Measurements from ENCODE around the gene GHRH. TPM values are rescaled to one million over a fixed set of nuclear protein-coding genes. Genes with fewer than 3 reads are reported as not detected.

GHRH gene
- total RNA-seq, 2 experiments from 2014 or later = not detected

- Mint-ChIP-seq H3K4me1 (ENCODE audit: low read depth) (peaks cover 14% of the 10 kb centered on the region), H3K4me3 (no peak overlapping the region), H3K36me3 (ENCODE audit: low read depth) (peaks cover 78% of the 10 kb centered on the region), H3K27ac (no peak overlapping the region), H3K9me3 (no peaks in the 10 kb centered on the region), H3K27me3 (no peaks in the 10 kb centered on the region)
- POLR2A ChIA-PET = no interaction called here
- TF ChIP-seq CTCF (IDR thresholded peaks at IDR 0.05) = no peak
- H3K4me1 ChIP-seq (ENCODE audit: insufficient read depth, low read length) = no peaks in the 10 kb centered on the region
- no peak overlapping the region for H3K27ac ChIP-seq (ENCODE audit: low read depth in 1 of 2, low read length in 2 of 2)
- no peaks in the 10 kb centered on the region for H3K9me3 ChIP-seq (ENCODE audit: control insufficient read depth in 1 of 2, insufficient read depth in 1 of 2, low read length in 2 of 2)
- H3K27me3 ChIP-seq (ENCODE audit: control insufficient read depth in 1 of 2, insufficient read depth in 2 of 2, low read length in 2 of 2) = no peaks in the 10 kb centered on the region
- ATAC-seq (ENCODE audit: poor library complexity) = no peak
- peaks cover 54% of the 10 kb centered on the region for H3K36me3 ChIP-seq (ENCODE audit: insufficient read depth, low read length)
- H3K4me3 ChIP-seq (ENCODE audit: low read length) = no peak overlapping the region
- intact Hi-C loops (cut with DNase I, micrococcal nuclease) = no loop called here
- no peak for DNase-seq
- CTCF ChIA-PET = no interaction called here
Measured at GRCh38 chr20:37301558-37301957, 39.9 kb upstream of the GHRH start.

GRCh38 chr20:37301120-37301519 lies 39.5 kb upstream of the GHRH start:
- H3K27ac ChIP-seq (ENCODE audit: low read depth in 1 of 2, low read length in 2 of 2) = no peak overlapping the region
- no peaks in the 10 kb centered on the region for H3K27me3 Mint-ChIP-seq
- no peak overlapping the region for H3K4me3 ChIP-seq (ENCODE audit: low read length)
- no peak overlapping the region for H3K27ac Mint-ChIP-seq
- POLR2A ChIA-PET = no interaction called here
- CTCF ChIA-PET = no interaction called here
- H3K27me3 ChIP-seq (ENCODE audit: control insufficient read depth in 1 of 2, insufficient read depth in 2 of 2, low read length in 2 of 2) = no peaks in the 10 kb centered on the region
- no peak for ATAC-seq (ENCODE audit: poor library complexity)
- H3K9me3 Mint-ChIP-seq = no peaks in the 10 kb centered on the region
- peaks cover 76% of the 10 kb centered on the region for H3K36me3 Mint-ChIP-seq (ENCODE audit: low read depth)
- peaks cover 49% of the 10 kb centered on the region for H3K36me3 ChIP-seq (ENCODE audit: insufficient read depth, low read length)
- H3K4me1 ChIP-seq (ENCODE audit: insufficient read depth, low read length) = no peaks in the 10 kb centered on the region
- intact Hi-C loops (cut with DNase I, micrococcal nuclease) = no loop called here
- H3K4me3 Mint-ChIP-seq = no peak overlapping the region
- H3K4me1 Mint-ChIP-seq (ENCODE audit: low read depth) = peaks cover 18% of the 10 kb centered on the region
- TF ChIP-seq CTCF (IDR thresholded peaks at IDR 0.05) = no peak
- no peaks in the 10 kb centered on the region for H3K9me3 ChIP-seq (ENCODE audit: control insufficient read depth in 1 of 2, insufficient read depth in 1 of 2, low read length in 2 of 2)
- DNase-seq = no peak

- no peaks in the 10 kb centered on the region for H3K27me3 ChIP-seq (ENCODE audit: control insufficient read depth in 1 of 2, insufficient read depth in 2 of 2, low read length in 2 of 2)
- ATAC-seq (ENCODE audit: poor library complexity) (no peak), DNase-seq (no peak)
- H3K9me3 ChIP-seq (ENCODE audit: control insufficient read depth in 1 of 2, insufficient read depth in 1 of 2, low read length in 2 of 2) = no peaks in the 10 kb centered on the region
- Mint-ChIP-seq H3K36me3 (ENCODE audit: low read depth) (peaks cover 68% of the 10 kb centered on the region), H3K27me3 (no peaks in the 10 kb centered on the region), H3K4me3 (no peak overlapping the region), H3K27ac (no peak overlapping the region), H3K9me3 (no peaks in the 10 kb centered on the region), H3K4me1 (ENCODE audit: low read depth) (peaks cover 26% of the 10 kb centered on the region)
- H3K4me3 ChIP-seq (ENCODE audit: low read length) = no peak overlapping the region
- ChIA-PET CTCF (interaction anchor here (1.3 kb wide), 1 partner anchor 84 kb away, joined by 3 read pairs; no protein-coding TSS in a partner anchor), POLR2A (interaction anchor here (0.8 kb wide), 1 partner anchor 11 kb away, joined by 3 read pairs; the partner anchor contains the start of gene MANBAL)
- no peak for TF ChIP-seq CTCF (IDR thresholded peaks at IDR 0.05)
- peaks cover 7% of the 10 kb centered on the region for H3K4me1 ChIP-seq (ENCODE audit: insufficient read depth, low read length)
- intact Hi-C loops (cut with DNase I, micrococcal nuclease) = loop anchor here in 1 of 2 experiments (10.0 kb wide), 1 partner anchor 1135 kb away; the partner anchor contains the start of gene SNHG17
- H3K36me3 ChIP-seq (ENCODE audit: insufficient read depth, low read length) = peaks cover 43% of the 10 kb centered on the region
- no peak overlapping the region for H3K27ac ChIP-seq (ENCODE audit: low read depth in 1 of 2, low read length in 2 of 2)
Measured at GRCh38 chr20:37299718-37300528, 38.3 kb upstream of the GHRH start.

All from CD4-positive, alpha-beta T cell (primary cell).